Lung (tissue), 12 donors: Measurements from ENCODE around the gene KIAA0319L. TPM values are rescaled to one million over a fixed set of nuclear protein-coding genes. Genes with fewer than 3 reads are reported as not detected.

Experiments
- ATAC-seq: fragments of 200-7000 bp; cut with Tn5 transposase; one replicate; pipeline ENCODE4 v1.9.1; 2020; ENCODE audit warnings: moderate number of reproducible peaks; ENCODE audit not compliant: insufficient read depth, low FRiP score
- DNase-seq, 3 donors: peaks; one replicate each; pipeline ENCODE4 v3.0.0-alpha.2; 2013 to 2017
- H3K27ac ChIP-seq, 2 donors: one replicate each; pipeline ENCODE4 v1.5.1; 2013; ENCODE audit warnings: mild to moderate bottlenecking in 2 of 2, moderate library complexity in 2 of 2, control low read depth in 1 of 2, inconsistent platforms in 1 of 2, low read depth in 1 of 2, low read length in 1 of 2
- H3K27me3 ChIP-seq, 3 donors: one replicate each; pipeline ENCODE4 v1.5.1; 2013; ENCODE audit warnings: low read length in 2 of 3; ENCODE audit not compliant: control insufficient read depth in 3 of 3, insufficient read depth in 3 of 3
- H3K36me3 ChIP-seq, 4 donors: one replicate each; pipeline ENCODE4 v1.5.1; 2013; ENCODE audit warnings: low read length in 4 of 4, mild to moderate bottlenecking in 1 of 4, moderate library complexity in 1 of 4; ENCODE audit not compliant: control insufficient read depth in 4 of 4, insufficient read depth in 4 of 4
- H3K4me1 ChIP-seq, 5 donors: one replicate each; pipeline ENCODE4 v1.5.1; 2013; ENCODE audit warnings: low read length in 5 of 5, mild to moderate bottlenecking in 2 of 5, moderate library complexity in 1 of 5; ENCODE audit not compliant: control insufficient read depth in 5 of 5, insufficient read depth in 5 of 5
- H3K4me3 ChIP-seq: one replicate; pipeline ENCODE4 v1.5.1; 2013; ENCODE audit warnings: mild to moderate bottlenecking, control low read depth, moderate library complexity
- H3K9ac ChIP-seq, 2 donors: one replicate each; pipeline ENCODE4 v1.5.1; 2013; ENCODE audit warnings: low read length in 2 of 2, control low read depth in 1 of 2; ENCODE audit not compliant: insufficient read depth in 1 of 2
- H3K9me3 ChIP-seq, 4 donors: one replicate each; pipeline ENCODE4 v1.5.1; 2013; ENCODE audit warnings: low read length in 3 of 4, mild to moderate bottlenecking in 1 of 4, moderate library complexity in 1 of 4; ENCODE audit not compliant: control insufficient read depth in 4 of 4, insufficient read depth in 3 of 4
- WGBS, 2 donors: extraction: QIAGEN DNeasy Blood & Tissue Kit; methylation state at CpG; one replicate each; pipeline ENCODE4 v1.1.7; 2013; 5-methylcytosine and 5-hydroxymethylcytosine counted together
- polyA plus RNA-seq, 2 donors: library from polyadenylated mRNA; stranded (reverse); fragments of 200-250 nt; gene quantifications; one replicate each; pipeline ENCODE4 v1.2.1, GENCODE V29; 2013
- total RNA-seq, 2 donors: library from RNA; depleted of rRNA in 1 of 2; stranded (reverse); fragments of >200 nt in 1 of 2; gene quantifications; one replicate each; pipeline ENCODE4 v1.2.1, GENCODE V29; 2014 to 2021
- TF ChIP-seq, protein P1 (sequence below): IDR thresholded peaks from 2 replicates; pipeline ENCODE4 v1.5.1; 2012; ENCODE audit warnings: mild to moderate bottlenecking; ENCODE audit errors: control extremely low read depth, extremely low read depth
- donor health status: control.
- donor health status: control.
- donor health status: Bipolar disorder and iron deficiency.
- donor health status: healthy.
- donor health status: DM: yes; HTN: yes; CAD: no.

Gene KIAA0319L
- total and polyA plus RNA-seq, 4 donors = 20.3 to 121 (median 60.9) TPM

DNA sequence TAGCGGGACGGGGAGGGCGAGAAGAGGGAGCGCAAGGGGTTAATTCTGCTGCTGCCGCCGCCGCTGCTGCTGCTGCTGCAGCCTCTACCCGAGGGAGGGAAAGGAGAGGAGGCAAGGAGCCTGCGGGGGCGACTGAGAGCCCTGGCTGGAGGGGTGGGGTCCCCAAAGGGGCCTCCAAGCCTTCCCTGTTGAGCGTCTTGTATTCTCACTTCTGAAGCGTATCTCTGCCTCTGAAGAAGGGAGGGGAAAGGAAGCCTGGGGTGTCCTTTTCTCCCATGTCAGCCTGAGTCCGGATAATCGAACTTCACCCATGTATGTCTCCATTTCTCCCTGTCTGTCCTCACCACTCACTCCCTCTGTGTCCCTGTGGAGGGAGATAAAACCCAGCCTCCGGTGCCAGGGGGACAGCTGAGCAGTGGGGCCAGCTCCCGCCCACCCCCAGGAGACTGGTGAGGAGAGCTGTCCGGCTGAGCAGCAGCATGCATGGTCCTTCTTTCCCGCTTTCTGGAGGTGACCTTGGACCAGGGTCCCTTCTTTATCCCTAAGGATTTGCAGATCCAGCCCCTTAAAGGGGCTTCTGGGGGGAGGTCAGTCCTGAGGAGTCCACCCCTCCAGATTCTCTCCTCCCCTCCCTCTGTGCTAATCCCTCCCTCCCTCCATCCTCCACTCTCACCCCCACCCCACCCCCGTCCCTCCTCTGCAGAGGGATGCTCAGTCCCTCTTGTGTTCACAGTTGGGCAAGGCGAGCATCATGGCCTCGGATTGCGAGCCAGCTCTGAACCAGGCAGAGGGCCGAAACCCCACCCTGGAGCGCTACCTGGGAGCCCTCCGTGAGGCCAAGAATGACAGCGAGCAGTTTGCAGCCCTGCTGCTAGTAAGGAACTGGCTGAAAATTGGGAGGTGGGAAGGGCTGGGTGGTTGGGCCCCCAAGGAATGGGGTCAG lies 1.4 kb upstream of the KIAA0319L start:
- no peak for ATAC-seq
- Histone ChIP-seq H3K4me3 (peak overlapping the region; percentile 82), H3K4me1 (peaks cover 0 to 47% (median 24%) of the 10 kb centered on the region in 5 donors)

GRCh38 chr1:35557611-35558373 lies 589 bp upstream of the KIAA0319L start, which contains the start of gene NCDN:
Gene NCDN (plus strand): TSS chr1:35557799. CDS start chr1:35558191, 392 bp downstream.
- peaks cover 0 to 54% (median 28%) of the 10 kb centered on the region in 5 donors for H3K4me1 ChIP-seq
- H3K9me3 ChIP-seq = no peaks in the 10 kb centered on the region
- 0% methylated on average over 54 to 58 of the region's 58 CpGs for WGBS, 2 donors
- H3K9ac ChIP-seq = peak within 1 kb of the TSS; percentile 79 to 84
- DNase-seq = peak; percentile 98 to 99 (median 99)
- no peaks in the 10 kb centered on the region for H3K27me3 ChIP-seq
- peak; percentile 94 for ATAC-seq
- peak within 1 kb of the TSS; percentile 89 to 99 for H3K27ac ChIP-seq
- TF ChIP-seq, protein P1, sequence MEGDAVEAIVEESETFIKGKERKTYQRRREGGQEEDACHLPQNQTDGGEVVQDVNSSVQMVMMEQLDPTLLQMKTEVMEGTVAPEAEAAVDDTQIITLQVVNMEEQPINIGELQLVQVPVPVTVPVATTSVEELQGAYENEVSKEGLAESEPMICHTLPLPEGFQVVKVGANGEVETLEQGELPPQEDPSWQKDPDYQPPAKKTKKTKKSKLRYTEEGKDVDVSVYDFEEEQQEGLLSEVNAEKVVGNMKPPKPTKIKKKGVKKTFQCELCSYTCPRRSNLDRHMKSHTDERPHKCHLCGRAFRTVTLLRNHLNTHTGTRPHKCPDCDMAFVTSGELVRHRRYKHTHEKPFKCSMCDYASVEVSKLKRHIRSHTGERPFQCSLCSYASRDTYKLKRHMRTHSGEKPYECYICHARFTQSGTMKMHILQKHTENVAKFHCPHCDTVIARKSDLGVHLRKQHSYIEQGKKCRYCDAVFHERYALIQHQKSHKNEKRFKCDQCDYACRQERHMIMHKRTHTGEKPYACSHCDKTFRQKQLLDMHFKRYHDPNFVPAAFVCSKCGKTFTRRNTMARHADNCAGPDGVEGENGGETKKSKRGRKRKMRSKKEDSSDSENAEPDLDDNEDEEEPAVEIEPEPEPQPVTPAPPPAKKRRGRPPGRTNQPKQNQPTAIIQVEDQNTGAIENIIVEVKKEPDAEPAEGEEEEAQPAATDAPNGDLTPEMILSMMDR = no peak
- peak within 1 kb of the TSS; percentile 82 for H3K4me3 ChIP-seq
- H3K36me3 ChIP-seq = peaks cover 4 to 9% (median 6%) of the 10 kb centered on the region in 4 donors

More for the DNA sequence above, 1.4 kb upstream of the KIAA0319L start:
- WGBS, 2 donors = 33 to 42% methylated on average over 19 to 26 of the region's 26 CpGs
- Histone ChIP-seq H3K27me3 (no peaks in the 10 kb centered on the region), H3K27ac (peak overlapping the region; percentile 82 to 83), H3K36me3 (peaks cover 1 to 13% (median 7%) of the 10 kb centered on the region in 4 donors), H3K9ac (peak overlapping the region in 1 of 2 donors; percentile 26), H3K9me3 (no peaks in the 10 kb centered on the region)
- DNase-seq = peak; percentile 43 to 54 (median 49)
- TF ChIP-seq, protein P1 = no peak

- Histone ChIP-seq H3K9ac (peak overlapping the region; percentile 79 to 84), H3K27me3 (no peaks in the 10 kb centered on the region), H3K4me3 (peak overlapping the region; percentile 82), H3K9me3 (no peaks in the 10 kb centered on the region), H3K4me1 (peaks cover 0 to 54% (median 28%) of the 10 kb centered on the region in 5 donors), H3K27ac (peak overlapping the region; percentile 89 to 99), H3K36me3 (peaks cover 4 to 15% (median 10%) of the 10 kb centered on the region in 4 donors)
- WGBS, 2 donors = 1 to 3% methylated on average over 13 to 17 of the region's 17 CpGs
- ATAC-seq = no peak
- TF ChIP-seq, protein P1 = no peak
- DNase-seq = no peak
Measured at GRCh38 chr1:35556484-35557117, 602 bp downstream of the KIAA0319L start.
